ENCODE results near the gene ZIC1. TPM values are rescaled to one million over a fixed set of nuclear protein-coding genes. Genes with fewer than 3 reads are reported as not detected.
A peak's percentile ranks its signal among the peaks of the same experiment; 100 is the strongest.

The ZIC1 gene
- total and polyA plus RNA-seq, 2 experiments from 2014 or later = 0.21 to 0.95 TPM

DNA sequence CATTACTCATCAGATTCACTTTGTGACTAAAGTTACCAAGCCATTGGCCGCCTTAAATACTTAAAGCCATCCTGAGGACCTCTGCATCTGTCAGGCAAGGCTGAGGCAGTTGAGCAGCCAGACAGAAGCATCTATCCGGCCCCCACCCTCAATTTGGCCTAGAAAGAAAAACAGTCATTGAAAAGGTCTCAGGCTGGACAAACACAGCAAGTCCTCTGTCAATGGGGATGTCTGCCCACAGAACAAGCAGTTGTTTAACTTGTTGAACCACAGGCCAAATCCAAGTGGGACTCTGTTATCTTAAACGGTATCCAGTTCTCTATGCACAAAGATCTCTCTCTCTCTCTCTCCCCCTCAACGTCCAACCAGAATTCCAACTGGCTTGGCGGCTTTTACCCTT lies 5.7 kb upstream of the ZIC1 start:
- no peak overlapping the region for H3K27ac ChIP-seq (ENCODE audit: low read depth)
- no peak overlapping the region; the same call in 2 of the 3 replicates for H3K4me3 Mint-ChIP-seq
- peaks cover 82% of the 10 kb centered on the region for H3K4me1 Mint-ChIP-seq

More for the DNA sequence above, 5.7 kb upstream of the ZIC1 start:
- Mint-ChIP-seq H3K27ac (no peak overlapping the region), H3K9me3 (no peaks in the 10 kb centered on the region; the same call in 2 of the 3 replicates), H3K36me3 (ENCODE audit: low read depth) (no peaks in the 10 kb centered on the region), H3K27me3 (ENCODE audit: insufficient read depth, low read depth, poor library complexity) (peaks cover 99% of the 10 kb centered on the region)
- peak overlapping the region; percentile 95; the same call in 1 of the 2 replicates for H3K4me2 ChIP-seq
- ATAC-seq (no peak), DNase-seq (ENCODE audit: low spot score) (peak; percentile 14)
- no peaks in the 10 kb centered on the region for H3K79me2 ChIP-seq (replicated peaks; ENCODE audit: insufficient read depth)
- no peak overlapping the region for H2AFZ ChIP-seq
- peaks cover 50% of the 10 kb centered on the region for H3F3A ChIP-seq (replicated peaks; ENCODE audit: low read depth)
- H3K36me3 ChIP-seq (ENCODE audit: insufficient read depth) = no peaks in the 10 kb centered on the region
- TF ChIP-seq STAT1 (IDR thresholded peaks at IDR 0.05; ENCODE audit: unreplicated experiment) (no peak), ETS1 (IDR thresholded peaks at IDR 0.05) (no peak), EZH2phosphoT487 (IDR thresholded peaks at IDR 0.05; ENCODE audit: unreplicated experiment) (no peak), JUNB (IDR thresholded peaks at IDR 0.05; ENCODE audit: unreplicated experiment) (no peak), CTCF (conservative IDR thresholded peaks at IDR 0.05; ENCODE audit: low read depth in 2 of 2) (no peak), ZNF114 (CRISPR knock-in tag; IDR thresholded peaks at IDR 0.05) (no peak), CREB1 (CRISPR knock-in tag; IDR thresholded peaks at IDR 0.05; ENCODE audit: low read depth) (no peak), EZH2 (IDR thresholded peaks at IDR 0.05; ENCODE audit: low read depth, unreplicated experiment) (no peak), ZNF462 (CRISPR knock-in tag; IDR thresholded peaks at IDR 0.05) (no peak), ZNF331 (CRISPR knock-in tag; IDR thresholded peaks at IDR 0.05; ENCODE audit: low read depth) (no peak), NANOG (IDR thresholded peaks at IDR 0.05; ENCODE audit: borderline replicate concordance) (no peak), REST (IDR thresholded peaks at IDR 0.05; ENCODE audit: unreplicated experiment) (no peak), POLR2AphosphoS5 (IDR thresholded peaks at IDR 0.05; ENCODE audit: low read depth) (no peak)
- peaks cover 92% of the 10 kb centered on the region for H3K4me1 ChIP-seq (ENCODE audit: insufficient read depth)
- peaks cover 6% of the 10 kb centered on the region; the same call in 1 of the 2 replicates for H3K9me2 ChIP-seq (ENCODE audit: insufficient read depth)
- H3K27me3 ChIP-seq (ENCODE audit: insufficient read depth) = peaks cover 100% of the 10 kb centered on the region
- no peaks in the 10 kb centered on the region; the same call in 1 of the 2 replicates for H4K20me1 ChIP-seq (replicated peaks; ENCODE audit: insufficient read depth)
- H3K4me3 ChIP-seq = no peak overlapping the region
